Cardiac fibroblast (primary cell): ENCODE measurements around the gene ZNF346.

Source experiments
- DNase-seq, 2 donors: peaks; one replicate each; pipeline versions ENCODE4 v3.0.0 to v3.0.0-alpha.2; 2010; ENCODE audit warnings: low read depth in 2 of 2
- H3K4me3 ChIP-seq, 2 donors: replicated peaks in 1 of 2; 1 replicate in 1 of 2; 2 replicates in 1 of 2; pipeline ENCODE4 v1.5.1; 2011; ENCODE audit warnings: low read depth in 2 of 2, low read length in 2 of 2, mild to moderate bottlenecking in 2 of 2, moderate library complexity in 1 of 2
- TF ChIP-seq, protein P1 (sequence below): IDR thresholded peaks from one replicate; pipeline ENCODE4 v1.5.1; 2011; ENCODE audit warnings: low read depth, mild to moderate bottlenecking, low read length, inconsistent platforms

ZNF346 gene

DNA sequence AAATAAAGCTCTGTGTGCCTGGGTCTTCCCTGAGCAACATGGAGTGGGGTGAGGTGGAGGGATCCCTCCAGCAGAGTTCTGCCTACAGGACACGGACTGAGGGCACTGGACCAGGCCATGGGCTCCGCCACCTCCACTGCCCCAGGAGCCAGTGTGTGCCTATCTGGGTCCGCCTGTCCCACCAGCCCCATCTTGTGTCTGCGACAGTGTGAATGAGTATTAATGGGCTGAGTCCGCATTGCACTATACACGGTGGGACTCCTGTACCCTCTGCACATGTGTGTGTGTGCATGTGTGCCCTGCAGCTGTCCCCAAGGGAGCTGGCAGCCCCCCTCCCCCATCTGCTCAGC is 75.6 kb downstream of the ZNF346 start:
- no peak for DNase-seq
- TF ChIP-seq, protein P1, sequence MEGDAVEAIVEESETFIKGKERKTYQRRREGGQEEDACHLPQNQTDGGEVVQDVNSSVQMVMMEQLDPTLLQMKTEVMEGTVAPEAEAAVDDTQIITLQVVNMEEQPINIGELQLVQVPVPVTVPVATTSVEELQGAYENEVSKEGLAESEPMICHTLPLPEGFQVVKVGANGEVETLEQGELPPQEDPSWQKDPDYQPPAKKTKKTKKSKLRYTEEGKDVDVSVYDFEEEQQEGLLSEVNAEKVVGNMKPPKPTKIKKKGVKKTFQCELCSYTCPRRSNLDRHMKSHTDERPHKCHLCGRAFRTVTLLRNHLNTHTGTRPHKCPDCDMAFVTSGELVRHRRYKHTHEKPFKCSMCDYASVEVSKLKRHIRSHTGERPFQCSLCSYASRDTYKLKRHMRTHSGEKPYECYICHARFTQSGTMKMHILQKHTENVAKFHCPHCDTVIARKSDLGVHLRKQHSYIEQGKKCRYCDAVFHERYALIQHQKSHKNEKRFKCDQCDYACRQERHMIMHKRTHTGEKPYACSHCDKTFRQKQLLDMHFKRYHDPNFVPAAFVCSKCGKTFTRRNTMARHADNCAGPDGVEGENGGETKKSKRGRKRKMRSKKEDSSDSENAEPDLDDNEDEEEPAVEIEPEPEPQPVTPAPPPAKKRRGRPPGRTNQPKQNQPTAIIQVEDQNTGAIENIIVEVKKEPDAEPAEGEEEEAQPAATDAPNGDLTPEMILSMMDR: no peak
- H3K4me3 ChIP-seq: no peak overlapping the region

DNA sequence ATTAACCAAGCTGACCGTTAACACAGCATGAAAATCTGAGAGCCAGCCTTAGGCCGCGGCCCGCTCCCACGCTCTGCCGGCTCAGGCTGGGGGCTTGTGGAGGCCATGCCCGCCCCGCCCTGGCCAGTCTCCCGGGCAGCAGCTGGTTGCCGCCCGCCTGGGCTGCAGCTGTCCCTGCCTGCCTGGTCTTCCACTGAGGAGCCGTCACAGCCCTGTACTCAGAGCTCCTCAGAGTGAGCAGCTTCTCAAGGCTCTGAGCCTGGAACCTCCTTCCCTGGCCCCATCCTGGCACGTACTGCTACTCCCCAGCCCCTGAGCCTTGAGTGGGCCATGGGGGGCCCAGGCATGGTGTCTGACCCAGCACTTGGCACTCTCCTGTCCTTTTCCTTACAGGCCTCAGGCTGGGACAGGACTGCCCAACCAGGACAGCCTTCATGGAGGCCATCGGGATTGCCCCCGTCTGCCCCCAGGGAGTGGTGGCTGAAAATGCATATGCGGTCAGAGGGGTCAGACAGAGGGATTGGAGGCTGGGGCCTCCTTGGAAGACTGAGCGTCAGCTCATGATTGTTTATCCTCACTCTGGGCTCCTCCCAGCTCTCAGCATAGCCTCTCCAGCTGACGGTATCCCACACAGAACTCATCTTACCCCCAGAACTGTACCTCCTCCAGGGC is 76.1 kb downstream of the ZNF346 start:
- H3K4me3 ChIP-seq: no peak overlapping the region
- DNase-seq: peak in 1 of 2 donors; percentile 39
- TF ChIP-seq, protein P1: no peak

DNA sequence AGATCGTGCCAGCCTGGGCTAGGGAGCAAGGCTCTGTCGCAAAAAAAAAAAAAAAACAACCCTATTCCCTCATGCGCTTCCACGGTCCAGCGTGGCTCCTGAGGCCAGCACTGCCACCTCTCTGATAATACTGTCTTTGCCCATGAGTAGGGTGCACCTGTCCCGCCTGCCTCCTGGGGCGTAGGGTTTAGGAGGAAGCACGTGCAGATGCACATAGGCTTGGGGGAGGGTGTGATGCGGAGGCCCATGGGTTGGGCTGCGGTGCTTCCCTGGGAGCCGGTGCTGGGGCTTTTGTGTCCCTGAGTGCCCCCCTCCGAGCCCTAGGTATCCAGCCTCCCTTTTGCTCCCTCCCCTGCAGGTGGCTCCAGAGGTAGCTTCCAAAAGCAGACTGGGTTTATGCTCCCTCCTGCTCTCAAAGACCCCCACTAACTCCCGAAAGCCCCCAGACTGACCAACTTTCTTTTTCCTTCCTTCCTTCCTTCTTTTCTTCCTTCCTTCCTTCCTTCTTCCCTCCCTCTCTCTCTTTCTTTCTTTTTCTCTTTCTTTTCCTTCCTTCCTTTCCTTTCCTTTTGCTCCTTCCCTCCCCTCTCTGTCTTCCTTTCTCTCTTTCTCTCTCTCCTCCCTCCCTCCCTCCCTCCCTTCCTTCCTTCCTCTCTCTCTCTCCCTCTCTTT is 77.1 kb downstream of the ZNF346 start:
- TF ChIP-seq, protein P1: no peak
- H3K4me3 ChIP-seq: no peak overlapping the region
- no peak for DNase-seq

DNA sequence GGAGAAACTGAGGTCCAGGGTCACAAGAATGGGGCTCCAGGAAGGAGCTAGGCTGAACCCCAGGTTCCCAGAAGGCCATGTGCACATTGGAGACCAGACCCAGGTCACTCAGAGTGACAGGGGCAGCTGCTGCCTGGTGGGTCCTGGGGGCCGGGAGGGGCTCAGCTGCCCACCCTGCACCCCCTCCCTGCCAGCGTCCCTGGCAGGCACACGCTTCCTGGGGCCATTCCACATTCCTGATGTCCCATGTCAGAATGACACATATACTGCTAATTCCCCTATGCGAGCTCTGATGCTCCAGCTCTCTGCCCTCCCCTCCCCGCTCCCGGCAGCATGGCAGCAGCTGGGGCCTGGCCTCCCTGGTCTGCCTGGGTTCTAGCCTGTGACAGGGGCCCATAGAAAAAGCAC is 78.2 kb downstream of the ZNF346 start:
- no peak for DNase-seq
- no peak overlapping the region for H3K4me3 ChIP-seq
- TF ChIP-seq, protein P1: no peak

DNA sequence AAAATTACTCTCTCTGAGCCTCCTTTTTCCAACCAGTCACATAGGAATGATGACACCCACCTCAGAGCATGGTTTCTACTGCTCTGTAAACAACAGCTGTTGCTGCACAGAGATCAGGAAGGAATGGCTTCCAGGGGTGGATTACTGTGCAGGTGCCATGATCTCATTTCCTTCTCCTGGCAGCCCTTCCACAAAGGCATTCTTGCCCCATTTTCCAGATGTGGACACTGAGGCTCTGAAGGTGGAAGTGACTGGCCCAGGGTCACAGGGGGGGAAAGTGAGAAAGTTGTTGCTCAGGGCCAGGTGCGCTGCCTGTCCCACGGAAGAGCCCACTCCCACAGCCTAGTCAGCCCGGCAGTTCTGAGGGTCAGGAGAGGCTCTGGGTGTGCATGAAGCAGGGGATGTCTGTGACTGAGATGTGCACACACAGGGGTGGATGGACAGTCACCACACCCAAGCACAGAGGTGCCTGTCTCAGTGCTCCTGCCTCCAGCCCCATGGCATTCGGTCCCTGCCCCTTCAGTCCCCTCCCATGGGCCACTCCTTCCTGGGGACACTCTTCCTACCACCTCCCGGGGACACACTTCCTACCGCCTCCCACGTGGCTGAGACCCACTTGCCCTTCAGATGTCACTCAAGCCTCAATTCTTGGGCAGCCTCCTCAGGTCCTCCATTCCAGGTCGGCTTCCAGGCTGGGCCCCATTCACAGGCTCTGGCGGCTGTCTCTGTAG is 81.2 kb downstream of the ZNF346 start:
- DNase-seq: peak in 1 of 2 donors; percentile 44
- H3K4me3 ChIP-seq: no peak overlapping the region
- TF ChIP-seq, protein P1: no peak

DNA sequence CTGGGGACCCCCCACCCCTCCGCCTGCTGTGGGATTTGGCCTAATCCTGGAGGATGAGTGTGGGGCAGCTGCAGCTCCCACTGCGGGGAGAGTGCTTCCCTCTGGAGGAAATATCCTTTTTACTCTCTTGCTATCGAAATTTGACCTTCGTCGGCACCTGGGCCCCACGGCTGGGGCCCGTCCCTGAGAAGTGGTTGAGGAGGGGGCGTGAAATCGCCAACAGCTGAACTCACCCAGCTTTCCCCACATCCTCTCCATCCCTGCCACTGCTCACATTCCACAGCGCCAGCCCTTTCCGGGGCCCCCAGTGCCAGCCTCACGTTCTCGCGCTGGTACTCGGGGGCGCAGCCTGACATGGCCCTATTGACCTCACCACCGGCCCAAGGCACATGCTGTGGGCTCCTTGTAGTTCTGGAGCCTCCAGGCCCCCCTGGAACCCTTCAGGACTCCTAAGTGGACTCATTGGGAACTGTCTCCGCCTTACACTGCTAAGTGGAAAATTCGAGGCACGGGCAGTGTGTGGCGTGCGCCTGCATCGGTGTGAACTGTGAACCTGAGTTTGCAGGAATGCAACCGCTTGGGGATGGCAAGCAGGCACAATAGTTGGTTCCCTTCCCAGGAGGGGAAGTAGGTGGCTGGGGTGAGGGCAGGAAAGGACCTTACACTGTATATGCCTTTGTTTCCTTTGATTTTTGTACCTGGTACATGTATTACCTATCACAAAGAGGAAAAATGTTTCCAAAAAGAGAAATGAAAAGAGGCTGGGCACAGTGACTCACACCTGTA is 83.4 kb downstream of the ZNF346 start:
- DNase-seq: no peak
- no peak overlapping the region for H3K4me3 ChIP-seq
- TF ChIP-seq, protein P1: no peak
